ENCODE results near the gene EPYC. TPM values are rescaled to one million over a fixed set of nuclear protein-coding genes. Genes with fewer than 3 reads are reported as not detected.
A peak's percentile ranks its signal among the peaks of the same experiment; 100 is the strongest.
"Not testable (repeated sequence)": the region's sequence is repeated elsewhere in the genome, so short reads cannot be mapped to it uniquely, and the experiment has no call there.

EPYC gene
- total RNA-seq, 1 donor from 2014 or later, result 0.39 TPM

GRCh38 chr12:90989686-90990111 is 15.1 kb downstream of the EPYC start:
- H3K36me3 Mint-ChIP-seq (ENCODE audit: low read depth, unreplicated experiment), result peaks cover 1% of the 10 kb centered on the region
- FAIRE-seq (no peak), DNase-seq (ENCODE audit: low read depth) (no peak)
- Histone ChIP-seq H3K4me3 (ENCODE audit: insufficient read depth, low read depth, low read length) (no peak overlapping the region), H3K79me2 (ENCODE audit: insufficient read depth, low read length) (no peaks in the 10 kb centered on the region), H3K9ac (ENCODE audit: low read length) (no peak overlapping the region), H3K27me3 (ENCODE audit: insufficient read depth, low read length) (no peaks in the 10 kb centered on the region), H2AFZ (ENCODE audit: low read depth, low read length) (no peak overlapping the region), H3K4me1 (ENCODE audit: insufficient read depth, low read length) (no peaks in the 10 kb centered on the region), H3K9me3 (ENCODE audit: insufficient read depth, low read depth, low read length) (peaks cover 3% of the 10 kb centered on the region), H3K4me2 (ENCODE audit: low read length) (no peak overlapping the region), H4K20me1 (ENCODE audit: insufficient read depth, low read length) (no peaks in the 10 kb centered on the region), H3K36me3 (ENCODE audit: insufficient read depth, low read length) (no peaks in the 10 kb centered on the region), H3K27ac (ENCODE audit: low read depth, low read length) (no peak overlapping the region)
- H3K4me3 Mint-ChIP-seq (ENCODE audit: unreplicated experiment), result no peak overlapping the region
- H3K4me1 Mint-ChIP-seq (ENCODE audit: low read depth, unreplicated experiment), result peaks cover 8% of the 10 kb centered on the region
- TF ChIP-seq CTCF (IDR thresholded peaks at IDR 0.05; ENCODE audit: insufficient read depth, low read depth, low read length) (no peak), EZH2 (IDR thresholded peaks at IDR 0.05; ENCODE audit: insufficient read depth, low read length) (no peak)
- H3K27me3 Mint-ChIP-seq (ENCODE audit: low read depth, unreplicated experiment), result no peaks in the 10 kb centered on the region
- H3K9me3 Mint-ChIP-seq (ENCODE audit: unreplicated experiment), result peaks cover 24% of the 10 kb centered on the region
- no peak overlapping the region for H3K27ac Mint-ChIP-seq (ENCODE audit: unreplicated experiment)

GRCh38 chr12:90987520-90987919 is 17.3 kb downstream of the EPYC start:
- FAIRE-seq, result peak; percentile 29
- Mint-ChIP-seq H3K9me3 (ENCODE audit: unreplicated experiment) (peaks cover 27% of the 10 kb centered on the region), H3K27ac (ENCODE audit: unreplicated experiment) (no peak overlapping the region), H3K36me3 (ENCODE audit: low read depth, unreplicated experiment) (peaks cover 1% of the 10 kb centered on the region), H3K27me3 (ENCODE audit: low read depth, unreplicated experiment) (peaks cover 2% of the 10 kb centered on the region), H3K4me1 (ENCODE audit: low read depth, unreplicated experiment) (peaks cover 8% of the 10 kb centered on the region), H3K4me3 (ENCODE audit: unreplicated experiment) (no peak overlapping the region)
- no peaks in the 10 kb centered on the region for H3K79me2 ChIP-seq (ENCODE audit: insufficient read depth, low read length)
- H4K20me1 ChIP-seq (ENCODE audit: insufficient read depth, low read length), result no peaks in the 10 kb centered on the region
- no peaks in the 10 kb centered on the region for H3K4me1 ChIP-seq (ENCODE audit: insufficient read depth, low read length)
- H3K4me2 ChIP-seq (ENCODE audit: low read length), result no peak overlapping the region
- H2AFZ ChIP-seq (ENCODE audit: low read depth, low read length), result no peak overlapping the region
- TF ChIP-seq CTCF (IDR thresholded peaks at IDR 0.05; ENCODE audit: insufficient read depth, low read depth, low read length), result peak; percentile 11
- TF ChIP-seq EZH2 (IDR thresholded peaks at IDR 0.05; ENCODE audit: insufficient read depth, low read length), result no peak
- H3K9ac ChIP-seq (ENCODE audit: low read length), result no peak overlapping the region
- peaks cover 3% of the 10 kb centered on the region for H3K9me3 ChIP-seq (ENCODE audit: insufficient read depth, low read depth, low read length)
- H3K27ac ChIP-seq (ENCODE audit: low read depth, low read length), result no peak overlapping the region
- H3K36me3 ChIP-seq (ENCODE audit: insufficient read depth, low read length), result no peaks in the 10 kb centered on the region
- DNase-seq (ENCODE audit: low read depth), result no peak
- no peaks in the 10 kb centered on the region for H3K27me3 ChIP-seq (ENCODE audit: insufficient read depth, low read length)
- no peak overlapping the region for H3K4me3 ChIP-seq (ENCODE audit: insufficient read depth, low read depth, low read length)

- H3K27ac ChIP-seq (ENCODE audit: low read depth, low read length), result no peak overlapping the region
- Mint-ChIP-seq H3K27me3 (ENCODE audit: low read depth, unreplicated experiment) (peaks cover 2% of the 10 kb centered on the region), H3K36me3 (ENCODE audit: low read depth, unreplicated experiment) (peaks cover 1% of the 10 kb centered on the region), H3K27ac (ENCODE audit: unreplicated experiment) (peak overlapping the region; percentile 4), H3K9me3 (ENCODE audit: unreplicated experiment) (peaks cover 23% of the 10 kb centered on the region), H3K4me3 (ENCODE audit: unreplicated experiment) (no peak overlapping the region), H3K4me1 (ENCODE audit: low read depth, unreplicated experiment) (peaks cover 8% of the 10 kb centered on the region)
- no peak overlapping the region for H3K9ac ChIP-seq (ENCODE audit: low read length)
- H3K4me1 ChIP-seq (ENCODE audit: insufficient read depth, low read length), result no peaks in the 10 kb centered on the region
- no peak overlapping the region for H3K4me3 ChIP-seq (ENCODE audit: insufficient read depth, low read depth, low read length)
- TF ChIP-seq CTCF (IDR thresholded peaks at IDR 0.05; ENCODE audit: insufficient read depth, low read depth, low read length), result no peak
- no peak for TF ChIP-seq EZH2 (IDR thresholded peaks at IDR 0.05; ENCODE audit: insufficient read depth, low read length)
- DNase-seq (ENCODE audit: low read depth), result peak; percentile 87
- H2AFZ ChIP-seq (ENCODE audit: low read depth, low read length), result no peak overlapping the region
- H3K9me3 ChIP-seq (ENCODE audit: insufficient read depth, low read depth, low read length), result peaks cover 3% of the 10 kb centered on the region
- no peaks in the 10 kb centered on the region for H3K79me2 ChIP-seq (ENCODE audit: insufficient read depth, low read length)
- no peaks in the 10 kb centered on the region for H3K27me3 ChIP-seq (ENCODE audit: insufficient read depth, low read length)
- H4K20me1 ChIP-seq (ENCODE audit: insufficient read depth, low read length), result no peaks in the 10 kb centered on the region
- no peaks in the 10 kb centered on the region for H3K36me3 ChIP-seq (ENCODE audit: insufficient read depth, low read length)
- no peak for FAIRE-seq
- H3K4me2 ChIP-seq (ENCODE audit: low read length), result no peak overlapping the region
Measured at GRCh38 chr12:90987101-90987500, 17.7 kb downstream of the EPYC start.

DNA sequence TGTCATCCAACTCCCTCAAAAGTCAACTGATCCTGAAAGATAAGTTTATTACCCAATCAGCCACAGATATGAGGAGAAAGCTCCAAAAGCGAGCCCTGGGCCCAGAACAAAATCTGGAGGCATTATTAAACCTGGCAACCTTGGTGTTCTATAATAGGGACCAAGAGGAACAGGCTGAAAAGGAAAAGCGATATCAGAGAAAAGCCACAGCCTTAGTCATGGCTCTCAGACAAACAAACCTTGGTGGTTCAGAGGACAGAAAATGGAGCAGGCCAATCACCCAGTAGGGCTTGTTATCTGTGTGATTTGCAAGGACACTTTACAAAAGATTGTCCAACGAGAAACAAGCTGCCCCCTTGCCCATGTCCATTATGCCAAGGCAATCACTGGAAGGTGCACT is 19.4 kb downstream of the EPYC start:
- not testable (repeated sequence) for H3K4me2 ChIP-seq (ENCODE audit: low read length); H3K27ac ChIP-seq (ENCODE audit: low read depth, low read length); FAIRE-seq; H3K4me1 ChIP-seq (ENCODE audit: insufficient read depth, low read length); H3K27me3 ChIP-seq (ENCODE audit: insufficient read depth, low read length); H3K4me3 ChIP-seq (ENCODE audit: insufficient read depth, low read depth, low read length); H2AFZ ChIP-seq (ENCODE audit: low read depth, low read length); H3K9me3 ChIP-seq (ENCODE audit: insufficient read depth, low read depth, low read length); H3K4me1 Mint-ChIP-seq (ENCODE audit: low read depth, unreplicated experiment); H3K9ac ChIP-seq (ENCODE audit: low read length); H3K36me3 Mint-ChIP-seq (ENCODE audit: low read depth, unreplicated experiment); H3K27ac Mint-ChIP-seq (ENCODE audit: unreplicated experiment); H4K20me1 ChIP-seq (ENCODE audit: insufficient read depth, low read length); H3K27me3 Mint-ChIP-seq (ENCODE audit: low read depth, unreplicated experiment); H3K4me3 Mint-ChIP-seq (ENCODE audit: unreplicated experiment); H3K36me3 ChIP-seq (ENCODE audit: insufficient read depth, low read length); H3K79me2 ChIP-seq (ENCODE audit: insufficient read depth, low read length)
- DNase-seq (ENCODE audit: low read depth), result peak; percentile 79
- H3K9me3 Mint-ChIP-seq (ENCODE audit: unreplicated experiment), result peaks cover 13% of the 10 kb centered on the region
